HG03025 (cell line): ENCODE measurements around the gene STRBP.
"Not testable (repeated sequence)": the region's sequence is repeated elsewhere in the genome, so short reads cannot be mapped to it uniquely, and the experiment has no call there.

ENCODE experiments used
- ATAC-seq: cut with Tn5 transposase; IDR thresholded peaks from one replicate; pipeline ENCODE4 v1.9.1; 2021; ENCODE audit warnings: mild to moderate bottlenecking, moderate library complexity; ENCODE audit not compliant: unreplicated experiment, low FRiP score

STRBP gene

GRCh38 chr9:123268465-123269259, at the start of gene STRBP:
STRBP (minus strand) TSS chr9:123268586; CDS start chr9:123184134, 84,452 bp downstream.
- ATAC-seq, result peak; percentile 82

- no peak for ATAC-seq
Observed at GRCh38 chr9:123316053-123316718, 47.8 kb upstream of the STRBP start.

- ATAC-seq, result no peak
Observed at GRCh38 chr9:123315635-123316034, 47.2 kb upstream of the STRBP start.

- ATAC-seq, result no peak
Observed at GRCh38 chr9:123314617-123315016, 46.2 kb upstream of the STRBP start.

- ATAC-seq, result no peak
Observed at GRCh38 chr9:123312306-123312877, 44.0 kb upstream of the STRBP start.

- ATAC-seq, result no peak
Observed at GRCh38 chr9:123311250-123311752, 42.9 kb upstream of the STRBP start.

- no peak for ATAC-seq
Observed at GRCh38 chr9:123310551-123311249, 42.3 kb upstream of the STRBP start.

GRCh38 chr9:123309611-123310010, 41.2 kb upstream of the STRBP start:
- no peak for ATAC-seq

- ATAC-seq, result no peak
Observed at GRCh38 chr9:123305879-123306278, 37.5 kb upstream of the STRBP start.

- ATAC-seq, result no peak
Observed at GRCh38 chr9:123304340-123304691, 35.9 kb upstream of the STRBP start.

- ATAC-seq, result no peak
Observed at GRCh38 chr9:123302348-123303214, 34.2 kb upstream of the STRBP start.

- not testable (repeated sequence) for ATAC-seq
Observed at GRCh38 chr9:123301936-123302335, 33.5 kb upstream of the STRBP start.

- ATAC-seq, result no peak
Observed at GRCh38 chr9:123300554-123300953, 32.2 kb upstream of the STRBP start.

- no peak for ATAC-seq
Observed at GRCh38 chr9:123299558-123300126, 31.3 kb upstream of the STRBP start.

- no peak for ATAC-seq
Observed at GRCh38 chr9:123296174-123296573, 27.8 kb upstream of the STRBP start.

- ATAC-seq, result no peak
Observed at GRCh38 chr9:123291736-123292135, 23.4 kb upstream of the STRBP start.

- ATAC-seq, result no peak
Observed at GRCh38 chr9:123290764-123291163, 22.4 kb upstream of the STRBP start.

GRCh38 chr9:123287639-123288038, 19.3 kb upstream of the STRBP start:
- ATAC-seq, result no peak

GRCh38 chr9:123286324-123286723, 17.9 kb upstream of the STRBP start:
- ATAC-seq, result no peak

GRCh38 chr9:123284656-123285055, 16.3 kb upstream of the STRBP start:
- no peak for ATAC-seq
